A549 treated with ZK216348 at 1 μM for 4 hours (cell line): Measurements from ENCODE around the gene PLAAT2. TPM values are rescaled to one million over a fixed set of nuclear protein-coding genes. Genes with fewer than 3 reads are reported as not detected.

Source experiments
- total RNA-seq: library from RNA; stranded (reverse); fragments of 200-300 nt; extraction: Qiagen RNA extraction; gene quantifications from 5 replicates; pipeline ENCODE4 v1.2.3, GENCODE V29; 2022; ENCODE audit warnings: low read depth

The PLAAT2 gene
- total RNA-seq = 0.28 to 0.77 TPM (median 0.64 TPM) in 5 replicates

GRCh38 chr11:63563201-63564055 is at the start of gene PLAAT2:
Gene PLAAT2 (minus strand): TSS chr11:63563379. CDS start chr11:63563324, 55 bp downstream.

GRCh38 chr11:63536669-63537292 is 26.4 kb downstream of the PLAAT2 start, which contains the start of gene PLAAT4:
Gene PLAAT4 (plus strand): TSS chr11:63536808. CDS start chr11:63536869, 61 bp downstream.

GRCh38 chr11:63505857-63506528 is 57.2 kb downstream of the PLAAT2 start, which contains the start of gene LGALS12:
Gene LGALS12 (plus strand): TSS chr11:63506084. CDS start chr11:63506459, 375 bp downstream.

Other genes with a start within 250 kb of the PLAAT2 start
- gene SLC22A9, start 193.6 kb downstream of the PLAAT2 start, total RNA-seq = not detected in 5 replicates
- gene PLAAT5, start 72.2 kb downstream of the PLAAT2 start, total RNA-seq = not detected in 5 replicates
- not detected in 5 replicates for gene LGALS12, start 57.3 kb downstream of the PLAAT2 start, total RNA-seq
- 1.7 to 2.4 TPM (median 2.0 TPM) in 5 replicates for gene PLAAT4, start 26.6 kb downstream of the PLAAT2 start, total RNA-seq
- gene PLAAT3, start 51.1 kb upstream of the PLAAT2 start, total RNA-seq = 48.5 to 62.0 TPM (median 58.9 TPM) in 5 replicates
- gene ATL3, start 108.0 kb upstream of the PLAAT2 start, total RNA-seq = 29.2 to 37.1 TPM (median 34.1 TPM) in 5 replicates
- gene RTN3, start 118.1 kb upstream of the PLAAT2 start, total RNA-seq = 89.7 to 123 TPM (median 108 TPM) in 5 replicates
- gene ZFTA, start 205.4 kb upstream of the PLAAT2 start, total RNA-seq = 4.4 to 8.5 TPM (median 6.8 TPM) in 5 replicates